Ishikawa (cell line): Measurements from ENCODE around the gene KLHL36.

ENCODE experiments used
- CEBPB ChIP-seq: IDR thresholded peaks from 2 replicates; pipeline ENCODE4 v1.6.1; 2012
- CREB1 ChIP-seq: IDR thresholded peaks from 2 replicates; pipeline ENCODE4 v1.6.1; 2012; ENCODE audit warnings: low read depth
- EGR1 ChIP-seq: IDR thresholded peaks from 2 replicates; pipeline ENCODE4 v1.6.1; 2012
- EP300 ChIP-seq: IDR thresholded peaks from 2 replicates; pipeline ENCODE4 v1.6.1; 2012; ENCODE audit warnings: borderline replicate concordance
- FOXM1 ChIP-seq: IDR thresholded peaks from 2 replicates; pipeline ENCODE4 v1.6.1; 2012; ENCODE audit warnings: low read depth, borderline replicate concordance
- RAD21 ChIP-seq: IDR thresholded peaks from 2 replicates; pipeline ENCODE4 v1.6.1; 2012; ENCODE audit warnings: low read depth
- TCF12 ChIP-seq: IDR thresholded peaks from 2 replicates; pipeline ENCODE4 v1.6.1; 2012; ENCODE audit warnings: low read depth
- TEAD4 ChIP-seq: IDR thresholded peaks from 2 replicates; pipeline ENCODE4 v1.6.1; 2012
- YY1 ChIP-seq: IDR thresholded peaks from 2 replicates; pipeline ENCODE4 v1.6.1; 2012; ENCODE audit warnings: low read depth
- ZBTB7A ChIP-seq: IDR thresholded peaks from 2 replicates; pipeline ENCODE4 v1.6.1; 2012; ENCODE audit warnings: low read depth
- TF ChIP-seq, protein P1 (sequence below): IDR thresholded peaks from 2 replicates; pipeline ENCODE4 v1.6.1; 2012
- TF ChIP-seq, protein P2 (sequence below): IDR thresholded peaks from 2 replicates; pipeline ENCODE4 v1.6.1; 2012; ENCODE audit warnings: low read depth, mild to moderate bottlenecking

DNA sequence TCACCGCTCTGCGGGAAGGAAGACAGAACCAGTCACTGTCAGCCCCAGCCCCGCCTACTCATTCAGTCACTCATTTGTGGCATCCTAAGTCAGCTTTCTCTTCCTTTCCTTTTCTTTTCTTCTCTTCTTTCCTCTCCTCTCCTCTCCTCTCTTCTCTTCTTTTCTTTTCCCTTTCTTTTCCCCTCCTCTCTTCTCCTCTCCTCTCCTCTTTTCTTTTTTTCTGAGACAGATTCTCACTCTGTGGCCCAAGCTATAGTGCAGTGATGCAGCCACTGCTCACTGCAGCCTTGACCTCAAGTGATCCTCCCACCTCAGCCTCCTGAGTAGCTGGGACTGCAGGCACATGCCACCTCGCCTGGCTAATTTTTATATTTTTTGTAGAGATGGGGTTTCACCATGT lies 10.6 kb upstream of the KLHL36 start:
- no peak for TF ChIP-seq EP300
- no peak for TF ChIP-seq TCF12
- TF ChIP-seq, protein P1, sequence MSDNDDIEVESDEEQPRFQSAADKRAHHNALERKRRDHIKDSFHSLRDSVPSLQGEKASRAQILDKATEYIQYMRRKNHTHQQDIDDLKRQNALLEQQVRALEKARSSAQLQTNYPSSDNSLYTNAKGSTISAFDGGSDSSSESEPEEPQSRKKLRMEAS = no peak
- TF ChIP-seq RAD21 = no peak
- TF ChIP-seq CEBPB = no peak
- TF ChIP-seq, protein P2, sequence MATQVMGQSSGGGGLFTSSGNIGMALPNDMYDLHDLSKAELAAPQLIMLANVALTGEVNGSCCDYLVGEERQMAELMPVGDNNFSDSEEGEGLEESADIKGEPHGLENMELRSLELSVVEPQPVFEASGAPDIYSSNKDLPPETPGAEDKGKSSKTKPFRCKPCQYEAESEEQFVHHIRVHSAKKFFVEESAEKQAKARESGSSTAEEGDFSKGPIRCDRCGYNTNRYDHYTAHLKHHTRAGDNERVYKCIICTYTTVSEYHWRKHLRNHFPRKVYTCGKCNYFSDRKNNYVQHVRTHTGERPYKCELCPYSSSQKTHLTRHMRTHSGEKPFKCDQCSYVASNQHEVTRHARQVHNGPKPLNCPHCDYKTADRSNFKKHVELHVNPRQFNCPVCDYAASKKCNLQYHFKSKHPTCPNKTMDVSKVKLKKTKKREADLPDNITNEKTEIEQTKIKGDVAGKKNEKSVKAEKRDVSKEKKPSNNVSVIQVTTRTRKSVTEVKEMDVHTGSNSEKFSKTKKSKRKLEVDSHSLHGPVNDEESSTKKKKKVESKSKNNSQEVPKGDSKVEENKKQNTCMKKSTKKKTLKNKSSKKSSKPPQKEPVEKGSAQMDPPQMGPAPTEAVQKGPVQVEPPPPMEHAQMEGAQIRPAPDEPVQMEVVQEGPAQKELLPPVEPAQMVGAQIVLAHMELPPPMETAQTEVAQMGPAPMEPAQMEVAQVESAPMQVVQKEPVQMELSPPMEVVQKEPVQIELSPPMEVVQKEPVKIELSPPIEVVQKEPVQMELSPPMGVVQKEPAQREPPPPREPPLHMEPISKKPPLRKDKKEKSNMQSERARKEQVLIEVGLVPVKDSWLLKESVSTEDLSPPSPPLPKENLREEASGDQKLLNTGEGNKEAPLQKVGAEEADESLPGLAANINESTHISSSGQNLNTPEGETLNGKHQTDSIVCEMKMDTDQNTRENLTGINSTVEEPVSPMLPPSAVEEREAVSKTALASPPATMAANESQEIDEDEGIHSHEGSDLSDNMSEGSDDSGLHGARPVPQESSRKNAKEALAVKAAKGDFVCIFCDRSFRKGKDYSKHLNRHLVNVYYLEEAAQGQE = no peak
- no peak for TF ChIP-seq ZBTB7A
- TF ChIP-seq YY1 = no peak
- TF ChIP-seq EGR1 = no peak
- TF ChIP-seq FOXM1 = no peak
- no peak for TF ChIP-seq TEAD4
- TF ChIP-seq CREB1 = no peak
